Immature natural killer cell (primary cell): Measurements from ENCODE around the gene SRCIN1. TPM values are rescaled to one million over a fixed set of nuclear protein-coding genes. Genes with fewer than 3 reads are reported as not detected.

Experiments
- DNase-seq, 3 donors: peaks; one replicate each; pipeline ENCODE4 v3.0.0; 2022; ENCODE audit warnings: mixed read lengths in 1 of 3
- H3K27ac Mint-ChIP-seq, 6 donors: one replicate each; pipeline ENCODE4 v1.8.0; 2020; ENCODE audit warnings: mixed read lengths in 6 of 6, mild to moderate bottlenecking in 5 of 6, inconsistent platforms in 4 of 6, moderate library complexity in 3 of 6
- H3K27me3 Mint-ChIP-seq, 3 donors: one replicate each; pipeline ENCODE4 v1.8.0; 2020 to 2021; ENCODE audit warnings: low read depth in 3 of 3, mild to moderate bottlenecking in 3 of 3, mixed read lengths in 3 of 3, moderate library complexity in 3 of 3, inconsistent platforms in 1 of 3
- H3K36me3 Mint-ChIP-seq, 3 donors: one replicate each; pipeline ENCODE4 v1.8.0; 2020; ENCODE audit warnings: mixed read lengths in 3 of 3, inconsistent platforms in 2 of 3, mild to moderate bottlenecking in 2 of 3
- H3K4me1 Mint-ChIP-seq, 2 donors: one replicate each; pipeline ENCODE4 v1.8.0; 2020; ENCODE audit warnings: inconsistent platforms in 2 of 2, mild to moderate bottlenecking in 2 of 2, mixed read lengths in 2 of 2, moderate library complexity in 1 of 2
- H3K4me3 Mint-ChIP-seq, 5 donors: one replicate each; pipeline ENCODE4 v1.8.0; 2020; ENCODE audit warnings: mild to moderate bottlenecking in 5 of 5, mixed read lengths in 5 of 5, inconsistent platforms in 3 of 5, moderate library complexity in 3 of 5
- H3K9me3 Mint-ChIP-seq, 6 donors: one replicate each; pipeline ENCODE4 v1.8.0; 2020; ENCODE audit warnings: mild to moderate bottlenecking in 6 of 6, mixed read lengths in 6 of 6, inconsistent platforms in 4 of 6, moderate library complexity in 3 of 6
- polyA plus RNA-seq, 3 donors: library from polyadenylated mRNA; unstranded; fragments of 300-500 nt; fragmentation: Illumina TruSeq; gene quantifications; one replicate each; pipeline ENCODE4 v1.2.3, GENCODE V29; 2021

The SRCIN1 gene
- polyA plus RNA-seq, 3 donors from 2014 or later = not detected

- DNase-seq = no peak
- H3K27me3 Mint-ChIP-seq = peaks cover 10 to 14% (median 11%) of the 10 kb centered on the region in 3 donors
Observed at GRCh38 chr17:38600416-38600815, 5.3 kb downstream of the SRCIN1 start.

GRCh38 chr17:38599398-38599856 lies 6.3 kb downstream of the SRCIN1 start:
- peaks cover 11 to 19% (median 14%) of the 10 kb centered on the region in 3 donors for H3K27me3 Mint-ChIP-seq
- no peak overlapping the region for H3K27ac Mint-ChIP-seq

More at GRCh38 chr17:38600416-38600815, 5.3 kb downstream of the SRCIN1 start:
- Mint-ChIP-seq H3K4me1 (peaks cover 0 to 4% of the 10 kb centered on the region in 2 donors), H3K36me3 (no peaks in the 10 kb centered on the region), H3K9me3 (no peaks in the 10 kb centered on the region), H3K4me3 (no peak overlapping the region), H3K27ac (no peak overlapping the region)

GRCh38 chr17:38598995-38599394 lies 6.8 kb downstream of the SRCIN1 start:
- DNase-seq = no peak
- no peak overlapping the region for H3K4me3 Mint-ChIP-seq
- H3K36me3 Mint-ChIP-seq = no peaks in the 10 kb centered on the region
- no peak overlapping the region for H3K27ac Mint-ChIP-seq
- no peaks in the 10 kb centered on the region for H3K4me1 Mint-ChIP-seq
- peaks cover 11 to 19% (median 14%) of the 10 kb centered on the region in 3 donors for H3K27me3 Mint-ChIP-seq
- H3K9me3 Mint-ChIP-seq = no peaks in the 10 kb centered on the region

More at GRCh38 chr17:38599398-38599856, 6.3 kb downstream of the SRCIN1 start:
- Mint-ChIP-seq H3K4me3 (no peak overlapping the region), H3K36me3 (no peaks in the 10 kb centered on the region), H3K9me3 (no peaks in the 10 kb centered on the region), H3K4me1 (no peaks in the 10 kb centered on the region)
- no peak for DNase-seq

GRCh38 chr17:38598536-38598935 lies 7.2 kb downstream of the SRCIN1 start:
- DNase-seq = no peak
- H3K4me1 Mint-ChIP-seq = no peaks in the 10 kb centered on the region
- H3K27ac Mint-ChIP-seq = no peak overlapping the region
- H3K4me3 Mint-ChIP-seq = no peak overlapping the region
- no peaks in the 10 kb centered on the region for H3K36me3 Mint-ChIP-seq
- H3K27me3 Mint-ChIP-seq = peaks cover 9 to 19% (median 14%) of the 10 kb centered on the region in 3 donors
- H3K9me3 Mint-ChIP-seq = no peaks in the 10 kb centered on the region

- H3K27me3 Mint-ChIP-seq = peaks cover 12 to 23% (median 14%) of the 10 kb centered on the region in 3 donors
- no peaks in the 10 kb centered on the region for H3K36me3 Mint-ChIP-seq
- no peak overlapping the region for H3K27ac Mint-ChIP-seq
- H3K4me3 Mint-ChIP-seq = no peak overlapping the region
- H3K4me1 Mint-ChIP-seq = peaks cover 8% of the 10 kb centered on the region in 2 donors
- no peak for DNase-seq
- H3K9me3 Mint-ChIP-seq = no peaks in the 10 kb centered on the region
Observed at GRCh38 chr17:38597375-38597774, 8.4 kb downstream of the SRCIN1 start.

GRCh38 chr17:38596651-38597050 lies 9.1 kb downstream of the SRCIN1 start:
- no peak overlapping the region for H3K27ac Mint-ChIP-seq
- H3K36me3 Mint-ChIP-seq = no peaks in the 10 kb centered on the region
- H3K9me3 Mint-ChIP-seq = no peaks in the 10 kb centered on the region
- no peak for DNase-seq
- no peak overlapping the region for H3K4me3 Mint-ChIP-seq
- H3K27me3 Mint-ChIP-seq = peaks cover 15 to 27% (median 17%) of the 10 kb centered on the region in 3 donors
- H3K4me1 Mint-ChIP-seq = peaks cover 15% of the 10 kb centered on the region in 2 donors

- Mint-ChIP-seq H3K36me3 (no peaks in the 10 kb centered on the region), H3K9me3 (no peaks in the 10 kb centered on the region), H3K4me1 (peaks cover 23% of the 10 kb centered on the region in 2 donors), H3K27me3 (peaks cover 15 to 30% (median 22%) of the 10 kb centered on the region in 3 donors), H3K27ac (no peak overlapping the region), H3K4me3 (no peak overlapping the region)
- no peak for DNase-seq
Observed at GRCh38 chr17:38595892-38596291, 9.9 kb downstream of the SRCIN1 start.

GRCh38 chr17:38594152-38594551 lies 11.6 kb downstream of the SRCIN1 start:
- H3K27ac Mint-ChIP-seq = no peak overlapping the region
- H3K4me3 Mint-ChIP-seq = no peak overlapping the region
- no peak for DNase-seq
- H3K27me3 Mint-ChIP-seq = peaks cover 17 to 32% (median 29%) of the 10 kb centered on the region in 3 donors
- no peaks in the 10 kb centered on the region for H3K36me3 Mint-ChIP-seq
- peaks cover 25 to 27% of the 10 kb centered on the region in 2 donors for H3K4me1 Mint-ChIP-seq
- no peaks in the 10 kb centered on the region for H3K9me3 Mint-ChIP-seq

GRCh38 chr17:38592487-38592886 lies 13.3 kb downstream of the SRCIN1 start:
- DNase-seq = no peak
- peaks cover 18 to 36% (median 33%) of the 10 kb centered on the region in 3 donors for H3K27me3 Mint-ChIP-seq
- peak overlapping the region in 4 of 5 donors; percentile 55 to 72 (median 60) for H3K4me3 Mint-ChIP-seq
- H3K36me3 Mint-ChIP-seq = peaks cover 0 to 3% (median 0%) of the 10 kb centered on the region in 3 donors
- no peak overlapping the region for H3K27ac Mint-ChIP-seq
- H3K9me3 Mint-ChIP-seq = no peaks in the 10 kb centered on the region
- H3K4me1 Mint-ChIP-seq = peaks cover 25 to 27% of the 10 kb centered on the region in 2 donors

- peaks cover 19 to 35% (median 32%) of the 10 kb centered on the region in 3 donors for H3K27me3 Mint-ChIP-seq
- peak in 2 of 3 donors; percentile 24 to 26 for DNase-seq
- no peaks in the 10 kb centered on the region for H3K9me3 Mint-ChIP-seq
- H3K4me3 Mint-ChIP-seq = peak overlapping the region; percentile 34 to 72 (median 58)
- H3K36me3 Mint-ChIP-seq = peaks cover 0 to 3% (median 0%) of the 10 kb centered on the region in 3 donors
- H3K4me1 Mint-ChIP-seq = peaks cover 25 to 27% of the 10 kb centered on the region in 2 donors
- H3K27ac Mint-ChIP-seq = peak overlapping the region in 1 of 6 donors; percentile 65
Observed at GRCh38 chr17:38591759-38592241, 14.0 kb downstream of the SRCIN1 start.

GRCh38 chr17:38590988-38591758 lies 14.6 kb downstream of the SRCIN1 start:
- DNase-seq = no peak
- Mint-ChIP-seq H3K4me1 (peaks cover 25 to 27% of the 10 kb centered on the region in 2 donors), H3K36me3 (peaks cover 0 to 3% (median 0%) of the 10 kb centered on the region in 3 donors), H3K4me3 (peak overlapping the region; percentile 34 to 72 (median 58)), H3K9me3 (no peaks in the 10 kb centered on the region), H3K27me3 (peaks cover 19 to 34% (median 30%) of the 10 kb centered on the region in 3 donors), H3K27ac (peak overlapping the region in 1 of 6 donors; percentile 65)

GRCh38 chr17:38589462-38590114 lies 16.2 kb downstream of the SRCIN1 start:
- no peak overlapping the region for H3K4me3 Mint-ChIP-seq
- H3K27me3 Mint-ChIP-seq = peaks cover 19 to 32% (median 26%) of the 10 kb centered on the region in 3 donors
- no peaks in the 10 kb centered on the region for H3K9me3 Mint-ChIP-seq
- peaks cover 0 to 3% (median 0%) of the 10 kb centered on the region in 3 donors for H3K36me3 Mint-ChIP-seq
- DNase-seq = no peak
- H3K27ac Mint-ChIP-seq = no peak overlapping the region
- H3K4me1 Mint-ChIP-seq = peaks cover 26 to 29% of the 10 kb centered on the region in 2 donors

GRCh38 chr17:38588788-38589174 lies 17.0 kb downstream of the SRCIN1 start:
- no peak for DNase-seq
- H3K27me3 Mint-ChIP-seq = peaks cover 21 to 32% (median 25%) of the 10 kb centered on the region in 3 donors

More at GRCh38 chr17:38588788-38589174, 17.0 kb downstream of the SRCIN1 start:
- Mint-ChIP-seq H3K4me3 (no peak overlapping the region), H3K36me3 (peaks cover 0 to 3% (median 0%) of the 10 kb centered on the region in 3 donors), H3K9me3 (no peaks in the 10 kb centered on the region), H3K4me1 (peaks cover 29 to 36% of the 10 kb centered on the region in 2 donors), H3K27ac (no peak overlapping the region)
